COR-L47 (cell line): Measurements from ENCODE around the gene CABP7.

Experiments
- DNase-seq: peaks from one replicate; lab custom pipeline; 2025; lab: John Stamatoyannopoulos, UW

Gene CABP7

GRCh38 chr22:29722587-29722986 lies 2.8 kb downstream of the CABP7 start:
- no peak for DNase-seq

DNA sequence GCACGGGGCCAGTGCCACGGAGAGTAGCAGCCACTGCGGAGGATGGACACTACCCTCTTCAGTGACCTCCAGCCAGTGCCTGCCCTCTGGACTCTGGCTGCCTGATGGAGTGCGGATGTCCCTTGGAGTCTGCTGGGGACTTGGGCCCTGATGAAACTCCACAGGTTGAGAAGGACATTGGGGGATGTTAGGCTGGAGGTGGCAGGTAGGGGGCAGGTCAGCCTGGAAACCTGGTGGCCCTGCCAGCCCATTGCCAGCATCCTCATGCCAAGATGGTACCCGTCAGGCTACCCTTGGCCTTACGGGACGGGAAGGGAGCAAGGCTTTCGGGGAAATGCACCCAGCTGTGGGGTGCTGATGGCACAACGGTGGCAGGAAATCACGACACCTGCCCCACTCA lies 4.0 kb downstream of the CABP7 start:
- no peak for DNase-seq

- no peak for DNase-seq
These were observed 5.0 kb downstream of the CABP7 start for GRCh38 chr22:29724843-29725242.

- no peak for DNase-seq
These were observed 6.3 kb downstream of the CABP7 start for GRCh38 chr22:29726106-29726505.

GRCh38 chr22:29726512-29727130 lies 6.8 kb downstream of the CABP7 start:
- no peak for DNase-seq

DNA sequence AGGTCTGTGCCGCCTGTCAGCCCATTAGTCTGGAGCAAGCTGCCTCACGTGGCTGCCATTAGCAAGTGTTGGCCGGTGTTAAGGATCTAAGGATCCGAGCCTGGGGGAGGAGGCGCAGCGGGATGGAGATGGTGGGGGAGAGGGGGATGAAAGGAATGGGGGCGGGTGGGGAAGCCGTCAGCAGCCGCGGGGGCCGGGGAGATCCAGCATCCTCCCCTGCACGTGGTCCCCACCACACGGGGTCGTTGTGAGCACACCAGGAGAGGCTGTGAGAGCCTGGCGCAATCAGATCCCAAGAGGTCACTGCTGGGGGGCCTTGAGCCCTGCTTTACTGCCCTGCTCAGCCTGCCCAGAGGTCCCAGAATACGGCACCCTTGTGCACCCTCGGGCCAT lies 7.3 kb downstream of the CABP7 start:
- DNase-seq: no peak

- no peak for DNase-seq
These were observed 9.4 kb downstream of the CABP7 start for GRCh38 chr22:29729161-29729560.

DNA sequence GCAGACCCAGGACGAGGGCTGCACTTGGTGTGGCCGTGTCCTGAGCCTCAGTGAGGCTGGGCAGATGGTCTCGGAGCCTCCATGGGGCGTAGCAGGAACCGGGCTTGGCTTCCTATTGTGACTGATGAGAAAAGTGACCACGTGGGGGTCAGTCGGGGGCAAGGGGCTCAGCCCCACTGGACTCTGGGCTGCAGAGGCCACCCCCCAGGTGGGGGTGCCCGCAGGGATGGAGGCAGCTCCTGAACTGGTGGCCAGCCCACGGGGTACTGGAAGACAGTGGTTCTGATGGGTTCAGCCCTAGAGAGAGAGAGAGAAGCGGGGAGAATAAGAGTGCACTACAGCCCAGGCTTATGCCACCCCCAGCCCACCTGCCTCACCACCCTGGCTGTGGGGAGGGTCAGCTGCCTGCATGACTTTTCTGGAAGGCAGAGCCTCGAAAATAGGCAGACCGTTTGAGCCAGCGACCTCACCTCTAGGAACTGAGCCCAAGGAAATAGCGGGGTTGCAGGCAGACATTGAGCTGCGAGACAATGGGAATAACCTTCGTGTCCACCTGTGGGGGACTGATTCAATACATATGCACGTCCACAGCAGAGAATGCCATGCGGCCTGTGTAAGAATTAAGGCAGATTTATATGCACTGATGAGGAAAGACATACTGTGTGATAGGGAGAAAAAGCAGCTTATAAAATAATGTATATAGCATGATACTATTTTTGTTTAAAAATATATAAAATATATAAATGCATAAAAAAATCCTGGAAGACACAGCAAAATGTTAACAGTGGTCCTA lies 11.5 kb downstream of the CABP7 start:
- DNase-seq: no peak

DNA sequence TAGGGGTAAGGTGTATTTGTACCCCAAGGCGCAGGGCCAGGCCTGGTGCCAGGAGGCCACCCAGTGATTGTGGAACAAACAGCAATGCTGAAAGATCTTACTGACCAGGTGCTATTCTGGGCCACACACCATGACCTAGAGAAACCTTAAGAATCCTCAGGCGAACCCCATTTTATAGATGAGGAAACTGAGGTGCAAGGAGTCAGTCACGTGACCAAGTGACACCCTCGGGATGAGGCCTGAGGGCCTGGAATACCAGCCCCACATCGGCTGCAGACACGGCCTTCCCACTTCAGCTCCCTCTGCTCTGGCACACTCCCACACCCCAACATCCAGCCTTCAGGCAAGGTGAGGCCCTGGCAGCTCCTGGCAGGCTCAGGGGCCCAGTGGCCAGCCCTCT lies 13.1 kb downstream of the CABP7 start:
- DNase-seq: no peak

- DNase-seq: peak; percentile 82
These were observed 13.8 kb downstream of the CABP7 start for GRCh38 chr22:29733362-29734201.

- no peak for DNase-seq
These were observed 14.6 kb downstream of the CABP7 start for GRCh38 chr22:29734406-29734805.

- no peak for DNase-seq
These were observed 15.0 kb downstream of the CABP7 start for GRCh38 chr22:29734838-29735237.

DNA sequence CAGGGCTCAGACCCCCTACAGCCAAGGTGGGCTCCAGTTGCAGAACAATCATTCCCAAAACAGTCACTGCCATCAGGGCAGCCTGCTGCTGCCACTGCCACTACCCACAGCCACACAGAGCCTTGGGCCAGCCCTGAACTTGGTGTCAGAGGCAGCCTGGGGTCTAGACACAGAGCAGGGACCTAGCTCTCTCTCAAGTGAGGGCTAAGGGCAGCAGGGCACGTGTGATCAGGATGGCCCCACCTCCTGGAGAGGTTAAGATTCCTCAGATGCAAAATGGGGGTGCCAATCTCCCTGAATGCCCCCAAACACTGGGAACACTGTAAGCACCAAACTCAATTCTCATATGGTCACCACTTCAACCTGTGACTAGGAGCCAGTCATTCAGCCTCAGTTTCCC lies 15.6 kb downstream of the CABP7 start:
- no peak for DNase-seq

- no peak for DNase-seq
These were observed 17.7 kb downstream of the CABP7 start for GRCh38 chr22:29737251-29738117.

DNA sequence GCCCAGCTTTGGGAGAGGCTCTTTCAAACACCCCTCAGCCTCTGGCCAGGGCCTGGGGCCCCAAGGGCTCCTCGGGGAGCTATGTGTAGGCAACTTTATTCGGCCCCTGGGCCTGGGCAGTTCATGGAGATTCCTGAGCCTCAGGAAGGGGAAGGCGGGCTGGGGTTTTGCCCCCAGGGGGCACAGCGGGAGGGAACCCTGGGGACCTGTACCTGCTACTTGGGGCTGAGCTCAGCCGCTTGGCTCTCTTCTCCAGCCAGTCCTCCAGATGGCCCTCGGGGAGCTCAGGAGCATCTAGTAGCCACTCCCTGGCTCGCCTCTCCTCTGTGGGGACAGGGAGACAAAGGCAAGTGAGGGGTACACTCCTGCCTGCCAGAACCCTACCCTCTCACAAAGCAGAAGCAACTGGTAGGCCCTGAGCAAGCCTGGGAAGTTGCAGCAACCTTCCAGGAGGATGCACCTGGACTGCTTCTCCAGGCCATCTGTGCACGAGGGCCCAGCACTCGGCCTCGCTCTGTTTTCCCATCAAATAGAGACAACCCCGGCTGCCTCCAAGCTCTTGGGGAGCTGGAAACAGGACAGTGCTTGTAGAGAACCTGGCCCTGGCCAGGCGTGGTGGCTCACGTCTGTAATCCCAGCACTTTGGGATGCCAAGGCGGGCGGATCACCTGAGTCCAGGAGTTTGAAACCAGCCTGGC lies 18.5 kb downstream of the CABP7 start:
- no peak for DNase-seq

- no peak for DNase-seq
These were observed 19.6 kb downstream of the CABP7 start for GRCh38 chr22:29739346-29739875.

DNA sequence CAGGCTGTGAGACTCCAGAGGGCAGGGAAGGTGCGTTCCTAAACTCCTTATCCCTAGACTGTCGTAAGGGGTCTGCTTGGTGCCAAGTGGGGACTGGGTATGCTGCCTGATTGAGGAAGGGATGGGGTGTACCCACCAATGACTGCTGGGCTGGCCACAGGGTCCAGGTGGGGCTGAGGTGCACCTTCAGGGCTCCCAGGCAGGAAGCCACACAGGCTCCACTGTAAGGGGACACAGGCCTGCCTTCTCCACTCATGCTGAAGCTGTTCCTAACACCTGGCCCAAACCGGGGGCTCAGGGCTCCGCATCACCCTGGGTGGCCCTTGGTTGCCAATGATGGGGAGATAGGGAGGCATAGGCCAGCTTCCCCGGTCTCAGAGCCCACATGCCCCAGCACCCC lies 20.4 kb downstream of the CABP7 start:
- no peak for DNase-seq

DNA sequence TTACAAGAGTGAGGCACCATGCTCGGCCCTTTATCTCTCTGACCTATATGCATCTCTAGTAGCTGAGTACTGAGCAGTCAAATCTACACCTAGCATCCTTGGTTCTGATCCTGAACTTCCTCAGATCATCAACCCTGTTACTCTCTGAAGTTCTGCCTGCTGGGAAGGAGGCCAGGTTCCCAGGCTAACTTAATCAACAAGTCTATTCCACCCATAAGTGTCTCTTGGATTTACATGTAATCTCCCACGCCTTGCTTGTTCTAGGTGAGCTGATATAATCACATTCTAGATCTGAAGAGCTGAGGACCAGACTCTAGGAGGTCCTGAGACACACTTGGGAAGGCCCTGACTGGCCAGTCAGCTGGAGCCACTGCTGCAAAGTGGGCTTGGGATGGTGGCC lies 22.1 kb downstream of the CABP7 start:
- no peak for DNase-seq

DNA sequence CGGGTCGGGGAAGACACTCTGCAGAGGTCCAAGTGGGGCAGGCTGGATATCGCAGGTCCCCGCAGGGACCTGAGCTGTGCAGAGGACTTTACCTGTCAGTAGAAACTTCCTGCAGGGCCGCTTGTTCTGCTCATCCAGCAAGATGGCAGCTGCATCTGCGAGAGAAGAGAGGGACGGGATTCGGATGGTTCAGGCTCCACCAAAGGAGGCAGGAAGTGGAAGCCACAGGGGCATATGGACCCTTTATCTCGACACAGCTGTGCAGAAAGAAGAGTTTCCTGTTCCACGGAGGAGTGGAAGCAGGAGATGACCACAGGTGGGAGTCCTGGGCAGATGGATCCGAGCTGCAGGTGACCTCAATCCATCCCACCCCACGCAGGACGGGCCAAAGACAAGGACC lies 22.5 kb downstream of the CABP7 start:
- no peak for DNase-seq

GRCh38 chr22:29744902-29745301 lies 25.1 kb downstream of the CABP7 start:
- no peak for DNase-seq

- no peak for DNase-seq
These were observed 28.0 kb downstream of the CABP7 start for GRCh38 chr22:29747832-29748231.
